Osteoblast (primary cell): Measurements from ENCODE around the gene RBM4. TPM values are rescaled to one million over a fixed set of nuclear protein-coding genes. Genes with fewer than 3 reads are reported as not detected.

Experiments
- DNase-seq: peaks from one replicate; pipeline ENCODE4 v3.0.0; 2011; ENCODE audit warnings: low spot score, mixed read lengths; ENCODE audit not compliant: insufficient read length; ENCODE audit errors: missing footprints
- H2AFZ ChIP-seq: 2 replicates; pipeline ENCODE4 v1.6.0; 2011; ENCODE audit warnings: mild to moderate bottlenecking, low read length
- H3K27ac ChIP-seq: 2 replicates; pipeline ENCODE4 v1.5.1; 2011; ENCODE audit warnings: mild to moderate bottlenecking, low read depth, low read length, moderate library complexity
- H3K27me3 ChIP-seq: 2 replicates; pipeline ENCODE4 v1.6.0; 2012; ENCODE audit warnings: mild to moderate bottlenecking, control low read depth, inconsistent platforms, low read length, moderate library complexity; ENCODE audit not compliant: insufficient read depth
- H3K36me3 ChIP-seq: 2 replicates; pipeline ENCODE4 v1.5.1; 2011; ENCODE audit warnings: mild to moderate bottlenecking, low read length, control low read depth, moderate library complexity; ENCODE audit not compliant: insufficient read depth
- H3K4me1 ChIP-seq: 2 replicates; pipeline ENCODE4 v1.5.1; 2011; ENCODE audit warnings: mild to moderate bottlenecking, low read length, control low read depth, moderate library complexity; ENCODE audit not compliant: insufficient read depth
- H3K4me2 ChIP-seq: 2 replicates; pipeline ENCODE4 v1.6.0; 2011; ENCODE audit warnings: mild to moderate bottlenecking, low read length; ENCODE audit not compliant: insufficient read depth
- H3K4me3 ChIP-seq: fragments of 200-600 bp; sonication (generic); 3 replicates; pipeline ENCODE4 v1.5.1; 2012; ENCODE audit warnings: mild to moderate bottlenecking, low read length, inconsistent platforms; ENCODE audit not compliant: insufficient read depth
- H3K79me2 ChIP-seq: 2 replicates; pipeline ENCODE4 v1.6.0; 2012; ENCODE audit warnings: mild to moderate bottlenecking, low read length, control low read depth, inconsistent platforms; ENCODE audit not compliant: insufficient read depth
- H3K9me3 ChIP-seq: 2 replicates; pipeline ENCODE4 v1.5.1; 2011; ENCODE audit warnings: low read depth, low read length, control low read depth
- H4K20me1 ChIP-seq: 2 replicates; pipeline ENCODE4 v1.6.0; 2012; ENCODE audit warnings: mild to moderate bottlenecking, low read length, control low read depth; ENCODE audit not compliant: insufficient read depth
- CTCF ChIP-seq: IDR thresholded peaks from 2 replicates; pipeline ENCODE4 v1.5.1; 2011; ENCODE audit warnings: mild to moderate bottlenecking, low read depth, low read length, moderate library complexity; ENCODE audit errors: extremely low read depth
- total RNA-seq: library from RNA; depleted of rRNA; stranded (reverse); fragments of >200 nt; gene quantifications from 2 replicates; pipeline ENCODE4 v1.2.3, GENCODE V29; 2012

The RBM4 gene
- total RNA-seq, 1 donor: 84.0 TPM

DNA sequence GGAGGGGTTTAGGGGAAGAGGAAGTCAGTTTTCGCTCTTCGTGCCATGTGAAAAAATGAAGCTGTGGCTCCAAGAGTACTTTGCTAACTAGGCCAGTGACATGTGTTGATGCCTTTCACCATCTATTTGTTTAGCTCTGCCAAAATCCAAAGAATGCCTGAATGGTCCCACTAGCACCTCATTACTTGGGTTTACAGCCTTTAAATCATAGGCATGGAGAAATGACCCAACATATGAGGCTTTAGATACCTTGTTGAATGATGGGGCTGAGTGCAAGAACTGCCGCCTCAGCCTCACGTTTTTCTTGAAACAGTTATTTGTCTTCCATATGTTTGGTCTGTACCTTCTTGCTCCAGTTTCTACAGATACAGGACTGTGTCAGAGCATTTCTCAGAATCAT, 8.3 kb downstream of the RBM4 start:
- Histone ChIP-seq H2AFZ (no peak overlapping the region), H4K20me1 (peaks cover 80% of the 10 kb centered on the region), H3K27me3 (no peaks in the 10 kb centered on the region), H3K79me2 (peaks cover 94% of the 10 kb centered on the region), H3K27ac (no peak overlapping the region), H3K4me2 (no peak overlapping the region), H3K4me3 (no peak overlapping the region), H3K9me3 (no peaks in the 10 kb centered on the region), H3K4me1 (peaks cover 14% of the 10 kb centered on the region), H3K36me3 (peaks cover 83% of the 10 kb centered on the region)
- TF ChIP-seq CTCF: no peak
- DNase-seq: no peak

DNA sequence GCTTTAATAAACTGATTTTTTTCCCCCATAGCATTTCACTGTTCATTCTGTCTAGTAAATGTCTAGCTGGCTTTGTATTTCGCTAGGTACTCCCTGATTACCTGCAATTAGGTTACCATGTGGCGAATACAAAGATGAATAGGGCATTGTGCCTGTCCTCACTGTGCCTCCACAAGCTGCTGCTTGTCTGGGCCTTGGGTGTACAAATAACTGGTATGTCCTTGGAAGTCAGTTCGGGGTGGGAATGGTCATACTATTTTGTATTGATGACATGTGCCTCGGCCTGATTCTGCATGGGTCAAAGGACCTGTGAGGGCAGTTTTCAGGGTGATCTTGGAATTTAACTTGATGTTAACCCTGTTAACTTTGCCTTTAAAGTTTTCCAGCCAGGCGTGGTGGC, 11.4 kb downstream of the RBM4 start:
- Histone ChIP-seq H3K9me3 (no peaks in the 10 kb centered on the region), H3K36me3 (peaks cover 64% of the 10 kb centered on the region), H4K20me1 (peaks cover 58% of the 10 kb centered on the region), H3K27ac (no peak overlapping the region), H3K79me2 (peaks cover 85% of the 10 kb centered on the region), H2AFZ (no peak overlapping the region), H3K4me2 (no peak overlapping the region), H3K27me3 (no peaks in the 10 kb centered on the region), H3K4me3 (no peak overlapping the region), H3K4me1 (peaks cover 3% of the 10 kb centered on the region)
- DNase-seq: peak; percentile 27
- no peak for TF ChIP-seq CTCF

- TF ChIP-seq CTCF: no peak
- H3K9me3 ChIP-seq: no peaks in the 10 kb centered on the region
- peaks cover 47% of the 10 kb centered on the region for H4K20me1 ChIP-seq
- no peak overlapping the region for H2AFZ ChIP-seq
- H3K27me3 ChIP-seq: no peaks in the 10 kb centered on the region
- no peaks in the 10 kb centered on the region for H3K4me1 ChIP-seq
- DNase-seq: peak; percentile 23
- no peak overlapping the region for H3K4me3 ChIP-seq
- peaks cover 84% of the 10 kb centered on the region for H3K79me2 ChIP-seq
- no peak overlapping the region for H3K4me2 ChIP-seq
- peaks cover 53% of the 10 kb centered on the region for H3K36me3 ChIP-seq
- no peak overlapping the region for H3K27ac ChIP-seq
Observed at GRCh38 chr11:66651016-66651415, 12.5 kb downstream of the RBM4 start.

DNA sequence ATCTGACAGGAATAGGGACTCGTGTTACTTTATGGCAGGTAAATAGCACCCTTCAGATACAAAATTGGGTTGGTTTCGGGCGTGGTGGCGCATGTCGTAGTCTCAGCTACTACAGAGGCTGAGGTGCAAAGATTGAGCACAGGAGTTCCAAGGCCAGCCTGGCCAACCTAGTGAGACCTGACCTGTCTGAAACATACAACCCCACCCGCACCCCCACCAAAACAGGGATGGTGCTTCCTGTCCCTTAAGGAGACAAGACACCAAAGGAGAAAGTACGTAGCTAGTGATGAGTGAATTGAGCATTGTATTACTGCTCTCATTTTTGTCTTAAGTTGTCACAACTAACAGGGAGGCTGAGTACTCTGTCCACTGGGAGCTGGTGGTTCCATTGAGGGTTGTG, 14.1 kb downstream of the RBM4 start:
- DNase-seq: no peak
- TF ChIP-seq CTCF: no peak
- Histone ChIP-seq H2AFZ (no peak overlapping the region), H3K27me3 (no peaks in the 10 kb centered on the region), H3K4me3 (no peak overlapping the region), H3K36me3 (peaks cover 51% of the 10 kb centered on the region), H3K79me2 (peaks cover 79% of the 10 kb centered on the region), H3K9me3 (no peaks in the 10 kb centered on the region), H3K4me2 (no peak overlapping the region), H3K27ac (no peak overlapping the region), H3K4me1 (no peaks in the 10 kb centered on the region), H4K20me1 (peaks cover 39% of the 10 kb centered on the region)
